GM13977 (cell line): Measurements from ENCODE around the gene OSCP1.

Experiments
- DNase-seq: peaks from one replicate; pipeline ENCODE4 v3.0.0; 2012; ENCODE audit warnings: low spot score
- in situ Hi-C: fragments of 300-500 bp; cut with MboI; formaldehyde crosslinking; loops from one replicate; pipeline ENCODE4 v1.12.0; 2022; ENCODE audit warnings: low sequenced_read_pairs, low pct_unique_long_range_greater_than_20kb, mixed read lengths, inconsistent platforms; ENCODE audit not compliant: unreplicated experiment
- TF ChIP-seq, protein P1 (sequence below): IDR thresholded peaks from 2 replicates; pipeline ENCODE4 v1.5.1; 2012; ENCODE audit warnings: mild to moderate bottlenecking, control low read depth; ENCODE audit not compliant: insufficient read depth; ENCODE audit errors: extremely low read depth, missing control alignments

Gene OSCP1

GRCh38 chr1:36408479-36408878 is 41.8 kb downstream of the OSCP1 start:
- no peak for DNase-seq
- TF ChIP-seq, protein P1, sequence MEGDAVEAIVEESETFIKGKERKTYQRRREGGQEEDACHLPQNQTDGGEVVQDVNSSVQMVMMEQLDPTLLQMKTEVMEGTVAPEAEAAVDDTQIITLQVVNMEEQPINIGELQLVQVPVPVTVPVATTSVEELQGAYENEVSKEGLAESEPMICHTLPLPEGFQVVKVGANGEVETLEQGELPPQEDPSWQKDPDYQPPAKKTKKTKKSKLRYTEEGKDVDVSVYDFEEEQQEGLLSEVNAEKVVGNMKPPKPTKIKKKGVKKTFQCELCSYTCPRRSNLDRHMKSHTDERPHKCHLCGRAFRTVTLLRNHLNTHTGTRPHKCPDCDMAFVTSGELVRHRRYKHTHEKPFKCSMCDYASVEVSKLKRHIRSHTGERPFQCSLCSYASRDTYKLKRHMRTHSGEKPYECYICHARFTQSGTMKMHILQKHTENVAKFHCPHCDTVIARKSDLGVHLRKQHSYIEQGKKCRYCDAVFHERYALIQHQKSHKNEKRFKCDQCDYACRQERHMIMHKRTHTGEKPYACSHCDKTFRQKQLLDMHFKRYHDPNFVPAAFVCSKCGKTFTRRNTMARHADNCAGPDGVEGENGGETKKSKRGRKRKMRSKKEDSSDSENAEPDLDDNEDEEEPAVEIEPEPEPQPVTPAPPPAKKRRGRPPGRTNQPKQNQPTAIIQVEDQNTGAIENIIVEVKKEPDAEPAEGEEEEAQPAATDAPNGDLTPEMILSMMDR = no peak
- in situ Hi-C loops = loop anchor here (25.0 kb wide), 1 partner anchor 271 kb away; the partner anchor contains the start of genes COL8A2 and TRAPPC3

GRCh38 chr1:36406440-36406839 is 43.8 kb downstream of the OSCP1 start:
- in situ Hi-C loops = loop anchor here (25.0 kb wide), 1 partner anchor 269 kb away; the partner anchor contains the start of genes COL8A2 and TRAPPC3
- TF ChIP-seq, protein P1 = no peak
- no peak for DNase-seq

DNA sequence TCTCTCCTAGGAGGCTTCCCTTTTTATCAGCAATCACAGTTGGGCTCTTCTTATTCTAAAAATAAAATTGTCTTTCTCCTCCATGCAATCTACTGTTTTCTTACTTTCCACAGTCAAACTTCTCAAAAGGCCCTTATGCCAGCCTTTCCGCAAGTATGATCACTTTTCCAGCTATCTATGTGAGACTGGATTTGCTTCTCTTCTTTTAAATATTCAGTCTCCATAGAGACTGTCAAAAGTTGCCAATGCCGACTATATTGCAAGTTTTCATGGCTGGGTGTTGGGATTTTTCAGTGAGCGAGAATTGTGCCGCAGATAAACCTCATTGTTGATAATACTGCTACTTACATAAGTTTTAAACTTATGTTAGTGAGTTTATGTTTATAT is 47.8 kb downstream of the OSCP1 start:
- TF ChIP-seq, protein P1 = no peak
- DNase-seq = no peak
- in situ Hi-C loops = loop anchor here (25.0 kb wide), 1 partner anchor 265 kb away; the partner anchor contains the start of genes COL8A2 and TRAPPC3

GRCh38 chr1:36401602-36402503 is 48.4 kb downstream of the OSCP1 start:
- TF ChIP-seq, protein P1 = no peak
- in situ Hi-C loops = loop anchor here (25.0 kb wide), 1 partner anchor 265 kb away; the partner anchor contains the start of genes COL8A2 and TRAPPC3
- no peak for DNase-seq

GRCh38 chr1:36400825-36401601 is 49.2 kb downstream of the OSCP1 start:
- TF ChIP-seq, protein P1 = no peak
- in situ Hi-C loops = loop anchor here (25.0 kb wide), 1 partner anchor 264 kb away; the partner anchor contains the start of genes COL8A2 and TRAPPC3
- no peak for DNase-seq

- no peak for DNase-seq
- in situ Hi-C loops = loop anchor here (25.0 kb wide), 1 partner anchor 263 kb away; the partner anchor contains the start of genes COL8A2 and TRAPPC3
- TF ChIP-seq, protein P1 = no peak
Observed at GRCh38 chr1:36400514-36400824, 49.8 kb downstream of the OSCP1 start.
